SH-SY5Y (cell line): ENCODE measurements around the gene DMWD.

ENCODE experiments used
- GATA2 ChIP-seq: IDR thresholded peaks from 2 replicates; pipeline ENCODE4 v1.6.1; 2011; ENCODE audit warnings: mild to moderate bottlenecking, low read depth, low read length
- GATA3 ChIP-seq: IDR thresholded peaks from 2 replicates; pipeline ENCODE4 v1.6.1; 2011; ENCODE audit warnings: low read depth, mild to moderate bottlenecking, low read length, moderate library complexity

DNA sequence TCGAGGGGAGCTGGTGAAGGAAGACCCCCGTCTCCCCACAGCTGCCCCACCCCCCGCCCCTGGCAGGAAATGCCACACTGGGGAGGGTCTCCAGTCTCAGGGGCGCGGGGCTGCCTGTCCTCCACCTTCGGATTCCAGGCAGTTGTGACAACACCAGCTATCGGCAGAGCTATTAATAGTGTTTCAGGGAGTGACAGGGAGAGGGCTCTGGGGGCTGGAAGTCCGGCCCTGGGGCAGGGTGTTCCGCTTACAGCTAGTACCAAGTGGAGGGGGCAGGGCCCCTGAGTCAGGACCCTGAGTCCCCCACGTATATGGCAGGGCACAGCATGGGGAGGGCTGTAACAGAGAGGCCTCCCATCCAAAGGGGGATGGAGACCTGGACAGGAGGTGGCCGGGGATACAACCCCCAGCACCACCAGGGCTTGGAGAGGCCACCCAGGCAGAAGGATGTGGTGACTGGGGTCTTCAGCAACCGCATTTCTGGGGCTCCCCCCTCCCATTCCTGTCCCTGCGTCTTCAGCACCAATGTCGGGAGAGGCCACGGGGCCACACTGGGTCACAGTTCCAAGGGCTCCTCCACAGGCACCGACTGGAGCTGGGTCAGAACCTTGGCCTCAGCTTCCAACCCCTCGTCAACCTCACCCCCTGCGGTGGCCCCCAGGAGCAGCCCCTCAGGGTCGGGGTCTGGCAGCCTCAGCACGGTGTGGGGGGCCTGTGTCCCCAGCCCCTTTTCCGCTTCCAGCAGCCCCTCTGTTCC is 27.5 kb downstream of the DMWD start:
- TF ChIP-seq GATA3 (no peak), GATA2 (no peak)
